T-helper 17 cell (primary cell): Measurements from ENCODE around the gene SMURF1. TPM values are rescaled to one million over a fixed set of nuclear protein-coding genes. Genes with fewer than 3 reads are reported as not detected.
A peak's percentile ranks its signal among the peaks of the same experiment; 100 is the strongest.

Experiments used
- ATAC-seq: fragments of 150-1000 bp; cut with Tn5 transposase; 2 replicates; pipeline ENCODE4 v1.10.0; 2021; ENCODE audit warnings: mild to moderate bottlenecking, moderate library complexity
- DNase-seq, 3 donors: peaks; one replicate each; pipeline versions ENCODE4 v3.0.0 to v3.0.0-alpha.2; 2020 to 2021
- H3K9me3 ChIP-seq: one replicate; pipeline ENCODE4 v1.7.0; 2013; ENCODE audit warnings: low read length, mild to moderate bottlenecking; ENCODE audit not compliant: control insufficient read depth, poor library complexity, severe bottlenecking
- H3K27ac Mint-ChIP-seq: one replicate; pipeline ENCODE4 v1.8.0; 2022; ENCODE audit warnings: mild to moderate bottlenecking, moderate library complexity, mixed read lengths
- H3K27me3 Mint-ChIP-seq: one replicate; pipeline ENCODE4 v1.8.0; 2022; ENCODE audit warnings: mixed read lengths
- H3K36me3 Mint-ChIP-seq: one replicate; pipeline ENCODE4 v1.8.0; 2022; ENCODE audit warnings: low read depth, mixed read lengths
- H3K4me1 Mint-ChIP-seq: one replicate; pipeline ENCODE4 v1.8.0; 2022; ENCODE audit warnings: mild to moderate bottlenecking, mixed read lengths
- H3K4me3 Mint-ChIP-seq: one replicate; pipeline ENCODE4 v1.8.0; 2022; ENCODE audit warnings: mild to moderate bottlenecking, moderate library complexity, mixed read lengths
- total RNA-seq, 4 donors: library from RNA in 2 of 4; stranded (reverse) in 2 of 4; gene quantifications; one replicate each; pipeline ENCODE4 v1.2.3 and lab custom pipeline; 2022 to 2026

Gene SMURF1
- total RNA-seq, 2 donors from 2014 or later: 30.8 to 39.8 TPM

GRCh38 chr7:98991141-98991540 is 152.8 kb downstream of the SMURF1 start:
- DNase-seq: no peak
- H3K36me3 Mint-ChIP-seq: peaks cover 17% of the 10 kb centered on the region
- no peak overlapping the region for H3K27ac Mint-ChIP-seq
- H3K4me3 Mint-ChIP-seq: no peak overlapping the region
- no peaks in the 10 kb centered on the region for H3K9me3 ChIP-seq
- no peaks in the 10 kb centered on the region for H3K27me3 Mint-ChIP-seq
- no peak for ATAC-seq
- H3K4me1 Mint-ChIP-seq: peaks cover 9% of the 10 kb centered on the region

GRCh38 chr7:98990356-98990755 is 153.6 kb downstream of the SMURF1 start:
- no peak for DNase-seq
- Mint-ChIP-seq H3K36me3 (peaks cover 14% of the 10 kb centered on the region), H3K27ac (peak overlapping the region; percentile 19), H3K27me3 (no peaks in the 10 kb centered on the region), H3K4me1 (peaks cover 3% of the 10 kb centered on the region), H3K4me3 (no peak overlapping the region)
- H3K9me3 ChIP-seq: no peaks in the 10 kb centered on the region
- ATAC-seq: no peak

- H3K36me3 Mint-ChIP-seq: peaks cover 15% of the 10 kb centered on the region
- H3K27ac Mint-ChIP-seq: peak overlapping the region; percentile 34
- H3K9me3 ChIP-seq: no peaks in the 10 kb centered on the region
- DNase-seq (no peak), ATAC-seq (no peak)
- no peaks in the 10 kb centered on the region for H3K27me3 Mint-ChIP-seq
- no peak overlapping the region for H3K4me3 Mint-ChIP-seq
- peaks cover 3% of the 10 kb centered on the region for H3K4me1 Mint-ChIP-seq
These were observed 155.3 kb downstream of the SMURF1 start for GRCh38 chr7:98988641-98989040.

DNA sequence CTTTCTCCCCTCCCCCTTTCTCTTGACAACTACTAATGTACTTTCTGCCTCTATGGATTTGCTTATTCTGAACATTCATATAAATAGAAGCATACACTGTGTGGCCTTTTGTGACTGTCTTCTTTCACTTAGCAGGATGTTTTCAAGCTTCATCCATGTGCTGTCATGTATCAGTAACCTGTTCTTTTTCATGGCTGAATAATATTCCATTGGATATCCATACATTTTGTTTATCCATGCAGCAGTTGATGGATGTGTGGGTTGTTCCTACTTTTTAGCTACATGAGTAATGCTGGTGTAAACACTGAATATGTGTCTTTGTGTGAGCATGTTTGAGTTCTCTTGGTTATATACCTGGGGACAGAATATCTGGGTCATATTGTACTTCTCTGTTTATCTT is 158.0 kb downstream of the SMURF1 start:
- Mint-ChIP-seq H3K36me3 (peaks cover 13% of the 10 kb centered on the region), H3K27ac (no peak overlapping the region), H3K4me1 (peaks cover 3% of the 10 kb centered on the region), H3K27me3 (no peaks in the 10 kb centered on the region), H3K4me3 (no peak overlapping the region)
- DNase-seq: no peak
- H3K9me3 ChIP-seq: no peaks in the 10 kb centered on the region
- no peak for ATAC-seq

DNA sequence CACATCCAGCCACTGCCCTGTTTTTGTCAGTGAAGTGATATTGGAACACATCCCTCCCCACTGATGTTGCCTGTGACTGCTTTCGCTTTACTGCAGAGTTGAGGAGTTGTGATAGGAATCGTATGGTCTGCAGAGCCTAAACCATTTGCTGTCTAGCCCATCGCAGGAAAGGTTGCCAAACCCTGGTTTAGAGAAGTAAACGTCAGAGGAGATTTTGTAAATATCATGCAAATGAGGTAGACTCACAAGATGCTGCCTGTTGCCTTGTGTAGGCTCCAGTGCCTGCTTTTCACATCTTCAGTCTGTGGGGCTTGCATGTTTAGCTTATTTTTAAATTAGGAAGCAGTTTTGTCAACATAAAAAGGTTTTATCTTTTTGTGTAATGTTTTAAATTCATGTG is 158.5 kb downstream of the SMURF1 start:
- ATAC-seq (no peak), DNase-seq (no peak)
- no peaks in the 10 kb centered on the region for H3K27me3 Mint-ChIP-seq
- H3K27ac Mint-ChIP-seq: no peak overlapping the region
- H3K9me3 ChIP-seq: no peaks in the 10 kb centered on the region
- peaks cover 13% of the 10 kb centered on the region for H3K36me3 Mint-ChIP-seq
- H3K4me1 Mint-ChIP-seq: peaks cover 3% of the 10 kb centered on the region
- H3K4me3 Mint-ChIP-seq: no peak overlapping the region

DNA sequence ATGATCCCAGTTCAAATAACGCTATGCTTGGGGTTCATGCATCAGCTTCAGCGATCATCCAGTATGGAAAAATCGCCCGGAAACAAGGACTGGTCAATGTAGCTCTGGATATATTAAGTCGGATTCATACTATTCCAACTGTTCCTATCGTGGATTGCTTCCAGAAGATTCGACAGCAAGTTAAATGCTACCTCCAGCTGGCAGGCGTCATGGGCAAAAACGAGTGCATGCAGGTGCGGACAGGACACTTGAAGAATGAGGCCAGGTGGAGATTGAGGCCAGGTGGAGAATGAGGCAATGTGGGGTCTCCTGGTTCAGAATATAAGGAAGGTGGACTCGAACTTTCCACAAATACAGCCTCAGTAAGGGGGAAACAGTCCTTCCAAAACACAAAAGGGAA is 159.8 kb downstream of the SMURF1 start:
- no peaks in the 10 kb centered on the region for H3K27me3 Mint-ChIP-seq
- ATAC-seq (no peak), DNase-seq (no peak)
- no peak overlapping the region for H3K27ac Mint-ChIP-seq
- peak overlapping the region; percentile 37 for H3K4me3 Mint-ChIP-seq
- H3K4me1 Mint-ChIP-seq: peaks cover 6% of the 10 kb centered on the region
- H3K9me3 ChIP-seq: no peaks in the 10 kb centered on the region
- H3K36me3 Mint-ChIP-seq: peaks cover 19% of the 10 kb centered on the region

- Mint-ChIP-seq H3K4me1 (peaks cover 6% of the 10 kb centered on the region), H3K36me3 (peaks cover 22% of the 10 kb centered on the region), H3K4me3 (no peak overlapping the region), H3K27ac (no peak overlapping the region), H3K27me3 (no peaks in the 10 kb centered on the region)
- ATAC-seq (no peak), DNase-seq (no peak)
- H3K9me3 ChIP-seq: no peaks in the 10 kb centered on the region
These were observed 161.2 kb downstream of the SMURF1 start for GRCh38 chr7:98982686-98983085.

DNA sequence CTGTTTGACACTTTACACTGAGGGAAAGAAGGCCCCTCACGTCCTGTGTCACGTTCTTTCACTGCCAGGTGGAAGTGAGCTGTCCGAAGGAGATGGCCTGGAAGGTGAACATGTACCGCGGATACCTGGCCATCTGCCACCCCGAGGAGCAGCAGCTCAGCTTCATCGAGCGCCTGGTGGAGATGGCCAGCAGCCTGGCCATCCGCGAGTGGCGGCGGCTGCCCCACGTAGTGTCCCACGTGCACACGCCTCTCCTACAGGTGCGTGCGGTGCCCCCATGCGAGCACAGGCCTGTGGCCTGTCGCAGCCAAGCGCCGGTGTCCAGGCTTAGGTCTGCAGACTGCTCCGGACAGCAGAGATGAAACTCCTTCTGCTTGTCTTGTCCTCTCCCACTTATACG is 162.2 kb downstream of the SMURF1 start:
- Mint-ChIP-seq H3K27ac (no peak overlapping the region), H3K36me3 (peaks cover 18% of the 10 kb centered on the region), H3K27me3 (no peaks in the 10 kb centered on the region), H3K4me3 (no peak overlapping the region), H3K4me1 (peaks cover 3% of the 10 kb centered on the region)
- no peaks in the 10 kb centered on the region for H3K9me3 ChIP-seq
- DNase-seq (no peak), ATAC-seq (no peak)

DNA sequence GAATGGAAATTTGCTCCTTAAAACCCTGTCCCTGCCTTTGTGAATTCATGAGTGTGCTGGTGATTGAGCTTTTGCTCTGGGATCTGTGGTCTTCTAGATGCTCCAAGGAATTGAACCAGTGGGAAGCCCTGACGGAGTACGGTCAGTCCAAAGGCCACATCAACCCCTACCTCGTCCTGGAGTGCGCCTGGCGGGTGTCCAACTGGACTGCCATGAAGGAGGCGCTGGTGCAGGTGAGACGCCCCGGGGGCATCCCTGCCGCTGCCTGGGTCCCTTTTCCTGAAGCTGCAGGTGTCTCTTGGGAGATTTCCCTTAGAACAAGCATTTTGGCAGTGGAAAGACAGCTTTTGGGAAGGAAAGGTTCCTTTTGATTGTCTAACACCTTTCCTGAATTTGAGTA is 165.2 kb downstream of the SMURF1 start:
- Mint-ChIP-seq H3K4me3 (no peak overlapping the region), H3K27ac (no peak overlapping the region), H3K4me1 (peaks cover 5% of the 10 kb centered on the region), H3K27me3 (no peaks in the 10 kb centered on the region), H3K36me3 (peaks cover 10% of the 10 kb centered on the region)
- ATAC-seq (no peak), DNase-seq (no peak)
- no peaks in the 10 kb centered on the region for H3K9me3 ChIP-seq

Other genes starting within 250 kb of the SMURF1 start
- not detected for gene KPNA7, start 64.0 kb upstream of the SMURF1 start, total RNA-seq
- not detected for gene MYH16, start 128.7 kb upstream of the SMURF1 start, total RNA-seq
- 10 to 100 TPM; 29.2 to 37.7 TPM for gene ARPC1A, start 181.8 kb upstream of the SMURF1 start, total RNA-seq
- gene ARPC1B, start 230.6 kb upstream of the SMURF1 start, total RNA-seq: 100 to 1,000 TPM; 185 to 220 TPM